Fibroblast of lung (primary cell): ENCODE measurements around the gene ST6GALNAC3.

Source experiments
- EZH2 ChIP-seq: IDR thresholded peaks from 2 replicates; pipeline ENCODE4 v1.5.1; 2012; ENCODE audit warnings: low read length, control low read depth, mild to moderate bottlenecking; ENCODE audit errors: missing control alignments
- TF ChIP-seq, protein P1 (sequence below), 2 donors: IDR thresholded peaks in 1 of 2; conservative IDR thresholded peaks in 1 of 2; 1 replicate in 1 of 2; 2 replicates in 1 of 2; pipeline ENCODE4 v1.5.1; 2011 to 2012; ENCODE audit warnings: low read length in 2 of 2, control low read depth in 1 of 2, inconsistent platforms in 1 of 2, low read depth in 1 of 2, mild to moderate bottlenecking in 1 of 2

- TF ChIP-seq, protein P1, sequence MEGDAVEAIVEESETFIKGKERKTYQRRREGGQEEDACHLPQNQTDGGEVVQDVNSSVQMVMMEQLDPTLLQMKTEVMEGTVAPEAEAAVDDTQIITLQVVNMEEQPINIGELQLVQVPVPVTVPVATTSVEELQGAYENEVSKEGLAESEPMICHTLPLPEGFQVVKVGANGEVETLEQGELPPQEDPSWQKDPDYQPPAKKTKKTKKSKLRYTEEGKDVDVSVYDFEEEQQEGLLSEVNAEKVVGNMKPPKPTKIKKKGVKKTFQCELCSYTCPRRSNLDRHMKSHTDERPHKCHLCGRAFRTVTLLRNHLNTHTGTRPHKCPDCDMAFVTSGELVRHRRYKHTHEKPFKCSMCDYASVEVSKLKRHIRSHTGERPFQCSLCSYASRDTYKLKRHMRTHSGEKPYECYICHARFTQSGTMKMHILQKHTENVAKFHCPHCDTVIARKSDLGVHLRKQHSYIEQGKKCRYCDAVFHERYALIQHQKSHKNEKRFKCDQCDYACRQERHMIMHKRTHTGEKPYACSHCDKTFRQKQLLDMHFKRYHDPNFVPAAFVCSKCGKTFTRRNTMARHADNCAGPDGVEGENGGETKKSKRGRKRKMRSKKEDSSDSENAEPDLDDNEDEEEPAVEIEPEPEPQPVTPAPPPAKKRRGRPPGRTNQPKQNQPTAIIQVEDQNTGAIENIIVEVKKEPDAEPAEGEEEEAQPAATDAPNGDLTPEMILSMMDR (conservative IDR thresholded peaks at IDR 0.05 in 1 of 2, IDR thresholded peaks at IDR 0.05 in 1 of 2; ENCODE audit: low read depth in 1 of 2, low read length in 2 of 2), result no peak
- no peak for TF ChIP-seq EZH2
These were observed 468.9 kb downstream of the ST6GALNAC3 start for GRCh38 chr1:76543495-76543894.
